Stimulated activated CD4-positive, alpha-beta T cell treated with anti-CD3 and anti-CD28 coated beads, Interleukin-1b, Interleukin-23, amount 100 ng/mL, for 24 hours (primary cell): Measurements from ENCODE around the gene RAPGEF1.
"Not testable (repeated sequence)": the region's sequence is repeated elsewhere in the genome, so short reads cannot be mapped to it uniquely, and the experiment has no call there.

Experiments
- DNase-seq, 4 experiments: peaks; one replicate each; pipeline ENCODE4 v3.0.0-alpha.2; 2020; ENCODE audit warnings: low read depth in 4 of 4, low spot score in 1 of 4

The RAPGEF1 gene

GRCh38 chr9:131690941-131691573 lies 48.8 kb downstream of the RAPGEF1 start:
- DNase-seq, result no peak

- DNase-seq, result no peak
Measured at GRCh38 chr9:131690462-131690861, 49.4 kb downstream of the RAPGEF1 start.

DNA sequence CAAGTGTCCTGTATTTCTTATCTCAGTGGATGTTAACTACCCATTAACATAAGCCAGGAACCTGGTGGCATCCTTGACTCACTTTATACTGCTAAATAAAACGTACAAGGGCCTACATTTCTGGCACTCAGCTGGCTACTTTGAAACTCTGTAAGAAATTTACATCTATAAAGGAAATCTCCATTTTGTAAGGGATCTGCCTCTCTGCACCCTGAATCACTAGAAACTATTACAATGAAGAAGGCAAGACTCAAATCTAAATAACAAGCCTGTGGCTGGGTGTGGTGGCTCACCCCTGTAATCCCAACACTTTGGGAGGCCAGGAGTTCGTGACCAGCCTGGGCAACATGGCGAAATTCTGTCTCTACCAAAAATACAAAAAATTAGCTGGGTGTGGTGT lies 51.5 kb downstream of the RAPGEF1 start:
- no peak for DNase-seq

DNA sequence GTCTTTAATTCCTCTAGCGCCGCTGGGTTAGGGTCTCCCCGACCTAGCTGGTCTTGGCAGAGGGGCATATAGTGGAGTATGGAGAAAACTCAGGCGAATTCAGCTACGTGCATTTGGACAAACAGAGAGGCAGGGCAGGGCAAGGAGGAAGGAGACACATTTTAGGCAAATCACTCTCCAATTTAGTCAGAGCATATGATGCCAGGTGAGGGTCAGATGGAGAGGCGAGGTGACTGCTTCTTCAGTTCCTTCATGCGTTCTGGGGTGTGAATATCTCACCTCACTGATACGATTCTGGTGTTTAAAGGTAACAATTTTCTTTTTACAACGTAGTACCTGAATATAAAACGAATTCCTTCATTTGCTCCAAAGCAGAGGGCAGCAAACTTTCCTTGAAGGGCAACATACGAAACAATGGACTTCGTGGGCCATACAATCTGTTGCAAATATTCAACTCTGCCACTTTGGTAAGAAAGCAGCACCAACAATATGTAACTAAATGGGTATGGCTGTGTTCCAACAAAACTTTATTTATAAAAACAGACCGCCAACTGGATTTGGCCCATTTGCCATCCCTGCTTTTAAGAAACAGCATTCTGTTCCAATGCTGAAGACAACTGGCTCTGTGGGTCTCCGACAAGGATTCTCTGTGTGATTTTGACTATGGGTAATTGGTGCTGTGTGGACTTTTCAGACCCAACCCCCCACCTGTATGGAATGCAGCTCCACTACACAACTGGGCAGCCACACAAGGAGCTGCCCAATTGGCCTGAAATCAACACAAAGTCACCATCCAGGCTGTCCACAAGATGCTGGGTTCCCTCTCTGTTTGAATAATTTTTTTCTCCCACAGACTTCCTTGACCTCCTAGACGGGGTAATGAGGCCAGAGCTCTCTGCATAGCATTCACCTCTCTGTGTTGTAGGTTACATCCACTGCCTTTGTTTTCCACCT lies 53.8 kb downstream of the RAPGEF1 start:
- DNase-seq, result no peak

DNA sequence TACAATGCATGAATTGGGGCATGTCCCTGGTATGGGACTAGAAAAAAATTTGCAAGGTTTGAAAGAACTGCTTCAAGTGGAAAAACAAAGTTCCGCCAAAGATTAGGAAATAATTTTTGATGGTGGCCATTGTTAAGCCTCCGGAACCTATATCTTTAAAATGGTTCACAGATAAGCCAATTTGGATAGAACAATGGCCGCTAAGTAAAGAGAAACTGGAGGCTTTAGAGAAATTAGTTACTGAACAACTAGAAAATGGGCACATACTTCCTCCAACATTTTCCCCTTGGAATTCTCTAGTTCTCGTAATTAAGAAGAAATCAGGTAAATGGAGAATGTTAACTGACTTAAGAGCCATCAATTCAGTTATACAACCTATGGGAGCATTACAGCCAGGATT lies 56.8 kb downstream of the RAPGEF1 start:
- DNase-seq, result not testable (repeated sequence)

DNA sequence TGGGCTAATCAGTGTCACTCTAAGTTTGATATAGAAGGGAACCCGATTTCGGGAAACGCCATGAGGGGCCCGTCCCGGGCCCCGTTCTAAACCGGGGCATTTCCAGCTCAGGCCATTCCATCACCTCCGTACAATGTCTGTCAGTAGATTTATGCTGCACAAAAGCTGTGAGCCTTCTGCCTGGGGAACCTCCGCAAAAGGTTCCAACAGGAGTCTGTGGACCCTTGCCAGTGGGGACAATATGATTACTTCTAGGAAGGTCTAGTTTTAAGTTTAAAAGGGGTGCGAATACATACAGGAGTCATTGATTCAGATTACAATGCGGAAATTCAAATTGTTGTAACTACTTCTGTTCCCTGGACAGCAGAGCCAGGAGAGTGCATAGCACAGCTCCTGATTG lies 57.6 kb downstream of the RAPGEF1 start:
- DNase-seq, result no peak

GRCh38 chr9:131681826-131682225 lies 58.0 kb downstream of the RAPGEF1 start:
- DNase-seq, result not testable (repeated sequence)

- DNase-seq, result not testable (repeated sequence)
Measured at GRCh38 chr9:131681108-131681507, 58.8 kb downstream of the RAPGEF1 start.

- no peak for DNase-seq
Measured at GRCh38 chr9:131679261-131680020, 60.4 kb downstream of the RAPGEF1 start.

DNA sequence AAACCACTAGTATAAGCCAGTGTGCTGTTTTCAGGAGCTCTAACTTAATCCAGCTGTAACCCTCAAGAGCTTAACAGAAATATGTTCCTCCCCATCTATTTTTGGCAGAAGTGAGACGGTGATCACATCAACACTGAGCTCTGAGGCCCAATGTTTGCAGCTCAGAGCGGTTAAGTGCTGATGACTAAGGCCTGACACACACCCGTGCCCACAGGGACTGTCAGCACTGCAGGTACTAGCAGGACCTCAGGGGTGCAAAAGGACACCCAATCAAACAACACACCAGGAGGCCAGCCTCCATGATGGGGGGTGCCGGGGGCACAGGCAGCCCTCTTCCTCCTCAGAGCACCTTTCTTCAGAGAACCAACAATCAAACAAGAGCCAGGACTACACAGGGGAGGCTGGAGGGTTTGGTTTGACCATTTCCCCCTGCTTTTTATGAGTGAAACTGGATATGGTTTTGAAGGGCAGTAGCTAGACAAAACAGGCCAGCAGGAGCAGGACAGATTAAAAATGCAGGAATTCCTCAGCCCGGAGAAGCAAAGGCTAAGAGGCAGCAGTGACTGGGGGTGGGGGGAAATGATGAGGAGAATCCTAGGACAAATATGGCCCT lies 61.3 kb downstream of the RAPGEF1 start:
- DNase-seq, result peak in 3 of 4 experiments; percentile 58 to 74 (median 68)

GRCh38 chr9:131677444-131678180 lies 62.3 kb downstream of the RAPGEF1 start:
- no peak for DNase-seq

DNA sequence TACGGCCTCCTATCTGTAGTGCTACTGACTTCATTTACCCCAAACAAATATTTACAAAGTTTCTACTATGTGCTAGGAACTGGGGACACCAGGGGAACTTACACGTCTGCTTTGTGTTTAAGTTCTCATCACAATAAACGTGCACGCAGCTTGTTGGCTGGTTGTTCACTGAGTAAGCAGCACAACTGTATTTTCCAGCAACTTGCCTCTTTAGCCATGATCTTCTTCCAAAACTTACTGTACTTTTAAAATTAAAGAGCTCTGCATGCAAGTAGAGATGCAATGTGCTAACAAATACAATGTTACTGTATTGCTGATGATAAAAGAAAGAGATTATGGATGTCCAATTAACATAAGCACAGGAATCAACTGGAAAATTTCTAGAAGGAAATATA lies 62.8 kb downstream of the RAPGEF1 start:
- DNase-seq, result no peak

DNA sequence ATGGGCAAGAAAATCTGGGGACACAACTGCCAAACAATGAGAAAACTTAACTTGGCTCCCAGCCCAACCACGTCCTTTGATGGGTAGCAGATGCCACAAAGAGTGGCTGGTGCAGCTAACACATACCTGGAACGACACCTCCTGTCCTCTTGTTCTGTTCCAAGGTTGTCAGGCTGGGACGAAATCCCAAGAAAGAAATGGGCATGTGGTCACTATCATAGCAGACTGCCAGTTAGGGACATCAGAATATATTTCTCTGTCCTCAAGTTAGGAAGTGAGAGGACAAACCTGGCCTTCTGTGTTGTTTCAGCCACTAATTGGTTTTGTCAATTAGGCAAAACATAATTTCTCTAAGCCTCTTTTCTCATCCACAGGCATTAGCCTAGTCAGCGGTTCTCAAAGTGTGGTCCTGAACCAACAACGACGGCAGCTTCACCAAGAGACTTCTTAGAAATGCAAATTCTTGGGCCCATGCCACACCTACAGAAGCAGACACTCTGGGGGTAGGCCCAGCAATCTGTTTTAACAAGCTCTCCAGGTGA lies 63.4 kb downstream of the RAPGEF1 start:
- no peak for DNase-seq

GRCh38 chr9:131675437-131676022 lies 64.3 kb downstream of the RAPGEF1 start:
- DNase-seq, result no peak

DNA sequence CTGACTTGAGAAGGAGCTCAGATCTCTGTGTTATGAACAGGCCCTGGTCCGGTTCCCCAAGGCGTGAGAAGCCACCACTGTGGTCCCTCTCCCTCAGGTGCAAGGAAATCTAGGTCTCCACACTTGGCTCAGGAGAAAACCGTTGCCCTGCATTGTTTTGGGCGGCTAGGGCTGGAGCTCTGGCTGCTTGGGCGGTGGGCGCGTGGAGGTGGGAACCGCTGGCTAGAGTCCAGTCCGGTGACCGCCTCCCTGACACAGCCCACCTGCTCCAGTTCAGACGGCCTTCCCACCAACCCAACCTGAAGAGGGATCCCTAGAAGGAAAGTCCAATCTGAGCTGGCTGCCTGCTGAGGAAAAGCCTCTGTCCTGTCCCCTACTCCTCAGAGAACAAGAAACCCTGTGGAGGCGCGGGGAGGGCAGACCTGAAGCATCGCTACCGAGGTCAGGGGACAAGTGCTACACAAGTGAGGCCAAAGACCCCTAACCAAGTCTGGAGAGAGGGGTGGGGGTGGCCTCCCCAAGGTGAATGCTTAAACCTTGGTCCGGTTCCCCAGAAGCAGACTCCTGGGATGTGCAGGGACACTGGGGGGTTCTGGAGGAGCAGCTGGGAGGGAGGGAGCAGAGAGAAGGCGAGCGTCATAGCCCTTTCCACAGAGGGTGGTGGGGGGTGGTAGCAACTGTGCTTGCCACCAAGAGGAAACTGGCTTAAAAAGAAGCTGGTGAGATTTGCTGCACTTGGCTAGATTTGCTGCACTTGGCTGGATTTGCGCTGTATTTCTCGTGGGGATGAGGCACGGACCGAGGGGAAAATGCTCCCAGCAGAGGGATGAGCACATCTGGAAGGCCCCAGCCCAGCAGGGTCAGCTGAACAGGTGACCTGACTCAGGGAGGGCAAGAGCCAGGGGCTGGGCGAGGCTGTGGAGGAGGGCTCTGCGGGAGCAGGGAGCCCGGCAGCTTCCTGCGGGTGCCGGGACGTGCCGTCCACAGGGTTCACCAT lies 65.2 kb downstream of the RAPGEF1 start:
- no peak for DNase-seq

- no peak for DNase-seq
Measured at GRCh38 chr9:131673531-131673930, 66.3 kb downstream of the RAPGEF1 start.

DNA sequence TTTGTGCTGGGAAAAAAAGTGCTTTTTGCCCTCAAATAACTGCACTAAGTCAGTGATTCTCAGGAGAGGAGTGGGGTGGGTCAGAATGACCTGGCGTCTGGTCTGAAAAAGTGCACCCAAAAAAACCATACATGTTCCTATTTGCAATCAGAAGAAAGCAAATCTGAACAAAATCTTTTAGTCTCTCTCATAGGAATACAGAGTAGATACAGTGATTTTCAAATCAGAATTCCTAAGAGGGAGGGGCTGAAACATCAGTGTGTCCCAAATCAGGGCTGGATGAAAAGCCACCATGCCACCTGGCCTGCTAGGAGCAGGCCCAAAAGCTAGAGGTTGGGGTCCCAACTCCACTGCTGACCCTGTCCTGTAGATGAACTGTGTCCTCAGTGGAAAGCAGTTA lies 66.8 kb downstream of the RAPGEF1 start:
- DNase-seq, result no peak

DNA sequence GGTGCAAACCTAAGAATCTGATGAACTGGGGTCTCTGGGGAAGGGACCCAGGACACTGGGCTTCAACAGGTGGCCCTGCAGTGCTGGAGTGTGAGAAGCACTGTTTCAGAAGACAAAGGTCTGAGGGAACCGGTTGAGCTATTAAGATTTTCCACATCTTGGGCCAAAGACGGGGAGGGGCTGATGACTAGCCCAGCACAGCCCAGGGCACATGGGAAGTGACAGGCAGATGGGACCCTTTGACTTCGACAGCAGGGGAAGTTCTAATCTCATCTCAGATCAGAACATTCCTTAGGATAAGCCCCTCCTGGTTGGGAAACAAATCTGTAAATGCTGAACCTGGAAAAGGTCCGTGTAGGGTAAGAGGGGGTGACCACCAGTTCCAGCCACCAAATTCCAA lies 67.4 kb downstream of the RAPGEF1 start:
- DNase-seq, result no peak

DNA sequence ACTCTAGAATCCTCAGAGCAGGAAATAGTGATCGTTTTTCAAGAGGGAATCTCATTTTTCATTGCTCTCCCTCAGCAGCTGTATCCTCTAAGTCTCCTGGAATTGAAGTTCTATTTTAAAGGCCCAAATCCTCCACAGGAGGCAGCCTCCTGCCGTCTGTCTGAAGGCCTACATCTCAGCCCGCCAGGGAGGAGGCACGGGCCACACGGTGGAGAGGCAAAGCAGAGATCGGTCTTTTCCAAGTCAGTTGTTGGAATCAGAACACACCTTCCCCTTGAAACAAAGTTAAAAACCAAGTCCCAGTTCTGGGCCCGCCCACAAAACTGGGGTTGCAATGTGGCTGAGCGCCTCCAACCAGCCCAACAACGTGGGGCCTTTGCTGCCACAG lies 68.7 kb downstream of the RAPGEF1 start:
- no peak for DNase-seq
